ENCODE measurements around the gene MAP3K4.
"Not testable (repeated sequence)": the region's sequence is repeated elsewhere in the genome, so short reads cannot be mapped to it uniquely, and the experiment has no call there.

The MAP3K4 gene

DNA sequence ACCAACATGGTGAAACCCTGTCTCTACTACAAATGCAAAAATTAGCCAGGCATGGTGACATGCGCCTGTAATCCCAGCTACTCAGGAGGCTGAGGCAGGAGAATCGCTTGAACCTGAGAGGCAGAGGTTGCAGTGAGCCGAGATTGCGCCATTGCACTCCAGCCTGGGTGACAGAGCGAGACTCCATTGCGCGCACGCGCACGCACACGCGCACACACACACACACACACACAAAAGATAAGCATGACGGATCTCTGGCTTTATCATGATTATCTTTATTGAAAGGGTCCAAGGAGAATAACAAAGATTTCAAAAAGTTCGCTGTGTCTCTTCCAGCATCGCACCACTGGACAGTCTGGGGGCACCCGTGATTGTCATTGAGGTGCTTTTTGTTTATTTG is 19.0 kb upstream of the MAP3K4 start:
- DNase-seq (ENCODE audit: low spot score), result not testable (repeated sequence)

DNA sequence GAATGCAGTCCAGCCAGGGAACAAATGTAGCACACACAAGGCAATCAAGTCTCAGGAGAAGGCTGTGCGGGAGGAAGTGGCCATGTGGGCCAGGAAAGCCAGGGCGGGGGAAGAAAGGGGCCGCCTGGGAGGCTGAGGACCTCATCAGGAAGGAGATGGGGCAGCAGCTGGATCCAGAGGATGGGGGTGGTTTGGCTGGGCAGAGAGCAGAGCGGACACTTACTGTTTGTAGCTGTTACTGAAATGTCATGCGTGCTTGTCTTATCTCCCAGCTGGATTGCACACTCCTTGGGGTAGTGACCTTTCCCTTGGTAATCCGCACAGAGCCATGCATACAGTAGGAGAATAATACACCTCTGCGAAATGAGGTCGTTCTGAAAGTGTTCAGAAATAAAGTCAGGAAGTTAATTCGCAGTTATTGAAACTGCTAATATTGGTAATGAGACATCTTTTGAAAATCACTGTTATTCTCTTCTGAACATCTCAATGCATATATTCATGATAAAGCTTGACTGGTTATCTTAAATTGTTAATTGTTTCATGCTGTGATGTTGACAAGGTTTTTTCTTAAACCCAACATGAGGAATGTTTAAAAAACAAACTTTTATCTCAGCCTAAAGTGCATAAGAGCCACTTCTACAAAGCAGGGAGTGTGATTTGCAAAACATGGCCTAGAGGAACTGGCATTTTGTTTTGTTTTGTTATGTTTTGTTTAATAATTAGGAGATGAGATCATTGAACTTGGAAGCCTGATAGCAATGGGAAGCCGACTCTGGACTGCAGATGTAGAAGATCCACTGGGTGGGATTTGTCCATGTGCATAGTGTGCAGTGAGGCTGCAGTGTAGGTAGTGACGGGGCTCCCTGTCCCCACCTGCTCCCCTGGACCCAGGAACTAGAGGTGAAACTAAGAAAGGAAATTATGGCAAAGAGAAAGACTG is 18.0 kb upstream of the MAP3K4 start:
- no peak for DNase-seq (ENCODE audit: low spot score)

DNA sequence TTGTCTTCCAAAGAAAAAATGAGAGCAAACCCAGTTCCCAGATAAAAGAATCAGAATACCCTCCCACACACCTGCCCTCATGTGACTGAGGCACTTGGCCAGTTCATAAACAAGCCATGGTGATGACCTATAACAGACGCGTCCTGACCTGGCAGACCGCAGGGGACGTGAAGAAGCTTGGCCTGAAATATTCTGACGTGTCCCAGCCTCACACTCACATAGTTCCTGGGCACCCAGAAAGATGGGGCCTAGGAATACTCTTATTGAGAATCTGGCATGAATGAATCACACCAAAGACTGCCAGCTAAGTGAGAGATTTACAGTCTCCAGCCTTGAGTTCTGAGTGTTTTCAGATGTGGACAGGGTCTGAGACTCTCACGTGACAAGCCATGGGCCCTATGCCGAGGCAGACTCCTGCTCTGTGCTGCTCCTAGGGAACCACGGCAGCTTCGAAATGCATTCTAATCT is 17.2 kb upstream of the MAP3K4 start:
- DNase-seq (ENCODE audit: low spot score), result no peak

DNA sequence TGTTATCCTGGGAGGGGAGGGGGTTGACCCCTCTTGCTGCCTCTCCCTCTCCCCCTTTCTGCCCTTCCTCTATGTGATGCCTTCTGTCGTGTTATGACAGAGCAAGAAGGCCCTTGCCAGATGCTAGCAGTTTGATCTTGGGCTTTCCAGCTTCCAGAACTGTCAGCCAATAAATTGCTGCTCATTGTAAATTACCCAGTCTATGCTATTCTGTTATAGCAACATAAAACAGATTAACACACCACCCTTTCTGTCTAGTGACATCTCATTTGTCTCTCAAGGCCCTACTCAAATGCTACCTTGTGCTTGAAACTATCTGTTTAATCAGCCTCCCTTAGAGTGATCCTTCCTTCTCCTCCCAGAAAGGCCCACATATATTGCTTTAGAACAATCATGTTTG is 16.4 kb upstream of the MAP3K4 start:
- no peak for DNase-seq (ENCODE audit: low spot score)

DNA sequence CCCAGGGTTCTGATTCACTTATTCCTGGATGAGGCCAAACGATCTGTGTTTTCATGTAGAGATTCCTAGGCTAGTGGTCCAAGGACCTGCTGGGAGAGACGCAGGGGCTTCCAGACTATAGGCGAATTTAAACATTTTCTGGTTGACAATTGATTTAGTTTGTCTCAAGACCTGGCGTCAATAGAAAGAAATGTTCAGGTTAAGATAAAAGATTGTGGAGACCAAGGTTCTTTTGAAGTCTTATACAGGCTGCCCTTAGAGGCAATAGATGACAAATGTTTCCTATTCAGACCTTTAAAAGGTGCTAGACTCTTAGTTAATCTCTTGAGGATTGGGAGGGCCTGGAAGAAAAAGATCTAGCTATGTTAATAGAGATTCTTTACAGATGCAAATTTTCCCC is 15.6 kb upstream of the MAP3K4 start:
- DNase-seq (ENCODE audit: low spot score), result not testable (repeated sequence)

DNA sequence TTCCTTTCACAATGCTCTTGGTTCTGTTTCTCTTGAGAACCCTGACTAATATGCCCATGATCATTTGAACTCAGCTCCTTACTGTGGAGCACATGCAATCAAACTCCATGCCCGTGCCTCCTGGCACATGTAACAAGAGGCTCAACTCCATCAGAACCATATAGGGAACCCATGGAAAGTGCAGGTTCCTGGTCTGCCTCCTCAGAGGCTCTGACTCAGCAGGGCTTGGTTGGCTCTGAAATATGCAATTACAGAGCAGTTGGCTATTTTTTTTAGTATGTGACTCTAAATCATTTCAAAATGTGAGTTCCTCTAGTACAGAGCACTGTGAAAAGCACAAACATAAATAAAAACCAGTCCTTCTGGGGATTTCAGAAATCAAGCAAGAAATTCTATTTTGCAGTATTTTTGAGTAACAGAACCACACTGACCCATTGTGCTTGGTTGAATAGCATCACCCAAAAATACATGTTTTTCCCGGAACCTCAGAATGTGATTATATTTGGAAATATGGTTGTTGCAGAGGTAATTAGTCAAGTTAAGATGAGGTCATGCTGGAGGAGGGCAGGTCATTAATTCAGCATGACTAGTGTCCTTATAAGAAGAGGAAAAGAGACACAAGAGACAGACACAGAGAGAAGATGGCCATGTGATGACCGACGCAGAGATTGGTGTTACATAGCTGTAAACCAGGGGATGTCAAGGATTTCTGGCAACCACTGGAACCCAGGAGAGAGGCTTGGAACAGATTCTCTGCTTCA is 13.2 kb upstream of the MAP3K4 start:
- no peak for DNase-seq (ENCODE audit: low spot score)

DNA sequence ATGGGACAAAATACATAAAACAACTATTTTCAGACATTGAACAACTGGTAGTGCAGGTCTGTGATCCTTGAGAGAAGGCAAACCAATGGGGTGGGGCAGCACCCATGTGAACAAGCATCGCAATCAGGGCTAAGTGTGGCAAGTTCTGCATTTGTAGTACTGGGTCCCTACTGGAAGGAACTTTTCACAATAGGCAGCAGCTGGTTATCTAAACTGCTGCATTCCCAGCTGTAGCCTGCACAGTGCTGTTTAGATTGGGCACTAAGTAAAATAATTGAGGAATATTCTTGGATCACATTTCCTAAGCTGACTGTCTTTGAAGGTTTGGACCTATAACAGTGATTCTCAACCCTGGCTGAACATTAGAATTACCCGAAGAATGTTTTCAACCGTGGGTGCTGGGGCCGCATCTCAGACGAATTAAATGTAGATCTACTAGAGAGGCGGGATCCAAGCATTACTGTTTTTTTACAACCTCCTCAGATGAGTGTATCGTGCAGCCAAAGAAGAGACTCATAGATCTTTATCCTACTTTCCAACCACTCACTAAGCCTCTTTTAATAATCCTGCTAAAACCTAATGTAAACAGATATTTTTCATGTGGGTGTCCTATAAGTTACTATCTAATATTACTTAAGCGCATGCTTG is 12.4 kb upstream of the MAP3K4 start:
- no peak for DNase-seq (ENCODE audit: low spot score)

DNA sequence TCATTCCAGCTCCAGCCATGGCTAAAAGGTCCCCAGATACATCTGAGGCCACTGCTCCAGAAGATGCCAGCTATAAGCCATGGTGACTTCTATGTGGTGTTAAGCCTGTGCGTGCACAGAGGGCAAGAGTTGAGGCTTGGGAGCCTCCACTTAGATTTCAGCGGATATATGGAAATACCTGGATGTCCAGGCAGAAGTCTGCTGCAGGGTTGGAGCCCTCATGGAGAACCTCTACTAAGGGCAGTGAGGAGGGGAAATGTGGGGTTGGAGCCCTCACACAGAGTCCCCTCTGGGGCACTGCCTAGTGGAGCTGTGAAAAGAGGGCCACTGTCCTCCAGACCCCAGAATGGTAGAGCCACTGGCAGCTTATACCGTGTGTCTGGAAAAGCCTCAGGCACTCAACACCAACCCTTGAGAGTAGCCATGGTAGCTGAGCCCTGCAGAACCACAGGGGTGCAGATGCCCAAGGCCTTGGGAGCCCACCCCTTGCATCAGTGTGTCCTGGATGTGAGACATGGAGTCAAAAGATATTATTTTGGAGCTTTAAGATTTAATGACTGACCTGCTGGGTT is 8.1 kb upstream of the MAP3K4 start:
- not testable (repeated sequence) for DNase-seq (ENCODE audit: low spot score)

DNA sequence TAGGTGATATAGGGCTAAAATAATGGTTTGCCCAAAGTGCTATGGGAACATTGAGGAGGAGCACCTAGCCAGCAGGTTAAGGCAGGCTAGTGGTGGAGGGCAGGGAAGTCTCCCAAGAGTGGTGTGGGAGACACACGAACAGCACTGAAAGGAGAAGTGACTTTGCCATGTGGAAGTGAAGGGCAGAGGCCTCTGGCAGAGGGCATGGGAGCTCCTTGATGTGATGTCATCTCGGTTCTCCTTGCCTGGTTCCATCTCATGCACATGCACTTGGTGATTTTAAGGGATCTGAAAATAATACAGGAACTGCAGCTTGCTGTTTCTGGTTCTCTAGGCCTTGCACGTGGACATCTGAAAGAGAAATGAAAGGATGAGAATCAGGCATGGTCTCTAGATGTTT is 4.7 kb upstream of the MAP3K4 start:
- no peak for DNase-seq (ENCODE audit: low spot score)

DNA sequence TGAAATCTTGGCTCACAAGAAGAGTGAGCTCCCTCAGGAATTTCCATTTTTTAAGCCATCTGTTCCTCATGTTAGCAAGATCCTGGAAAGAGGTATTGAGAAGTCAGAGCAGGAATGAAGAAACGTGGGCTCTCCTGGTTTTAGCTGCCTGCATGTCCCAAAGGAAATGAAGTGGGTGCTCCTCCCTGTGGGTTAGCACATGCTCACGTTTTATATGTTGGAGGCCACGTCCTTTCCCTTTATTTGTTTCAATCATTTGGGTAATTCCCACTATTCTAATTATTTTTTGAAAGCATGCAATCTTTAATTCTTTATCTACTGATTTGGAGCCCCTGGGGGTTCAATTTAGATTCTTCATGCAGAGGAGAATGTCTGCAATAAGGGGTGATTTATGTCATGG is 4.3 kb upstream of the MAP3K4 start:
- DNase-seq (ENCODE audit: low spot score), result no peak

DNA sequence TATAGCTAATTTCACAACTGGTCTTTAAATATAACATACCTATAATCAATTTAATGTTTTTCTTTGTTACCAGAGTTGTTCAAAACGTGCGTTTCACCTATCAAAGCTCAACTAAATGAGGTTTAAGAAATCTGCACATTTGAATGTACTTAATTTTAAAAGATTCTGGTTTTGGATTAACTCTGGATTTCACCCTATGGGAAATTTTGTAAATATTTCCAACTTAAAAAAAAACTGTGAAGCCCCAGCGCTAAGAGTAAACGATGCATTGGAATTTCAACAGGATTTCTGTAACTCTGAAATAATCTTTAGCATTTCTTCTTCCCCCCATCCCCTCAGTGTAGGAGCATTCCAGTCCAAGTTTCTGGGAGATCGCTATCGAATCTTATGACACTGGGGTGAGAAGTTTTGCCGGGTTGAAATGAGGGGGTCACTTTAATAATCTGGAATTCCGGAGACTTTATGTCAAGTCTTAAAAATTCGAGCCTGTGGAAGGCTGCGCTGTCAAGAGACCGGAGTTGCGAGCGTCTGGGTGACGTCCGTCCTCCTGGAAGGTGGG is 643 bp upstream of the MAP3K4 start:
- no peak for DNase-seq (ENCODE audit: low spot score)

DNA sequence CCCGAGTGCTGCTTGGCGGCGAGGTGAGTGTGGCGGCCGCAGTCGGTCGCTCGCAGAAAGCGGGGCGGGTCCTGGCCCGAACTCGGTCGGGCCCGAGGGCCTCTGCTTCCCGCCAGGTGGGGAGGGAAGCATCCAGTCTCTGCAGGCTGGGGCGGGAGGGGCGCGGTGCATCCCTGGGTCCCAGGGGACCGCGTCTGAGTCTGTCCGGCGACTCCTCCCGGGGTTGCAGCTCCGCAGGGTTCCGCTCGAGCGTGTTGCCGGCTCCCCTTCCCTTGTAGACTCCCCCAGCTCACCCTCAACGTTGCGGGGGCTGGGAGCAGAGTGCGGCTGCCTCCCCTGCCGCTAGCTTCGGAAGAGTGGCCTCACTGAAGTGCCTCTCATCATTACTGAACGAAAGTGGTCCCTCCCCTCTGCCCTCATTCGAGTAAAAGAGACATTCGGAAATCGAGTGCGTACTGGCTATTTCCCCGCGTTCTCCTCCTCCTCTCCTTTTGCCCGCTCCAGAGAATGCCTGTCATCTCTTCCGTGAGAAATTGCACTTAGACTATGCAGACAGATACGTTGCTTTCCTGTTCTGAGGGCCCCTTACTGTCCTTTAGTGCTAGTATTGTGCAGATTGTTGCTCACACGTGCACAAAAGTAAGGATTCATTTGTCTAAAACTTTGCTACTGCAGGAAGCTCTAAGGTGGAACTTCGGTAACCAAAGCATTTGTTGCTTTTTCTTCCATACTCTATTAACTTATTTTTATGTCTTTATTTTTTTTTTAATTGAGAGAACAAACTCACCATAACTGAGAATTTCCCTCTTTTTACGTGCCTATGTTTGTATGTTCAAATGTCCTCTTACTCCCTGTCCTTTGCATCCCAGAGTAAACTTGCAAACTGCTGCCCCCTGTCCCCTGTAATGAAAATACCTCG is 751 bp downstream of the MAP3K4 start:
- DNase-seq (ENCODE audit: low spot score), result peak; percentile 57

DNA sequence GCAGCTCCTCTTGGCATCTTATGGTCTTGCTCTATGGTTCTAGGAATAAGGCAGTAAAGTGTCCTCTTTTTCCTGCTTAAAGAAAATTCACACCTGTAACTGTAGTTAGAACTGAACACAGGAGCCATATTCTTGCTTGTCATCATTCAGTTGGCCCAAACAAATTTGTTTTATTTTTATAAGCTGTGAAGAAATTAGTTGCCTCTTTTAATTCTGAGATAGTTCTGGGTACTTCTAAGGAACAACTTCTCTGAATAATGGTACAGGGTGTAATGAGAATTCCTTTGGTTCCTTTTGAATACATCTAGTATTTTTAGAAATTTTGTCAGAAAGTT is 1.4 kb downstream of the MAP3K4 start:
- no peak for DNase-seq (ENCODE audit: low spot score)

DNA sequence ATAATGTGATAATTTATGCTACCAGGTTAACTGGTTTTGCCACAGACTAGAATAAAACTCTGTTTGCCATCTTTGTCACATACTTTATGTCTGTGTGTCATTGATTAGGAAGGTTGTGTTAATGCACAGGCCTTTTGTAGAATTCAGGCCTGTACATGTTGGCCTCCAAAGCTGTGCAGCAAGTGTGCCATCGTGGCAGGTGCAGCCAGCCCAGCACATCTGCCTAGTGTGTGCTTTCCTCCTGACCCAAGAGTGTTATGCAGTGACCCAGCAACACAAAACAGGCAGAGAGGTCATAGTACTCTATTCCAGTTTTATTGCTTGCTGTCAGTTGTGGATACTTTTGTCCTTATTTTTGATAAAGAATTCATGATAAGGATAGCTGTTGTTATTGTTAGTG is 3.7 kb downstream of the MAP3K4 start:
- no peak for DNase-seq (ENCODE audit: low spot score)

DNA sequence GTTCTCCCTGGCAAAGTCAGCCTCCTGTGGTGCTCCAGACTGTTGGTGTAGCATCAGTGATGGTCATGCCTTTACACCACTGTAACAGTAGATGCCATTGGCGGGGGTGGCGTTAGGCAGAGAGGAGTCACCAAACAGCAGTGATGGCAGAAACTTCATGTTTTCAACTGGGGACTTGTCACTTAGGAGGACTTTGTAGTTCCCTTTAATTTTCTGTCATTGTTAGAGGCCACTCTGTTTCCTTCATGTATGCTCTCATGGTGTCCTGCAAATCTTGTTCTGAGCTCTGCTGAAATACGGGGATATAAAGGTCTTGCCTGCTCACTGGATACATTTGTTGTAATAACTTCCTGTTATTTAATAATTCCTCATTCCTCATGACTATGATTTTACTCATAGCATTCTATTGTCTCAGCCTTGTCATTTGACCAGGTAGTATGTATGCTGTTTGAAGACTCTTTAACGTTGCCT is 4.6 kb downstream of the MAP3K4 start:
- peak; percentile 68 for DNase-seq (ENCODE audit: low spot score)

DNA sequence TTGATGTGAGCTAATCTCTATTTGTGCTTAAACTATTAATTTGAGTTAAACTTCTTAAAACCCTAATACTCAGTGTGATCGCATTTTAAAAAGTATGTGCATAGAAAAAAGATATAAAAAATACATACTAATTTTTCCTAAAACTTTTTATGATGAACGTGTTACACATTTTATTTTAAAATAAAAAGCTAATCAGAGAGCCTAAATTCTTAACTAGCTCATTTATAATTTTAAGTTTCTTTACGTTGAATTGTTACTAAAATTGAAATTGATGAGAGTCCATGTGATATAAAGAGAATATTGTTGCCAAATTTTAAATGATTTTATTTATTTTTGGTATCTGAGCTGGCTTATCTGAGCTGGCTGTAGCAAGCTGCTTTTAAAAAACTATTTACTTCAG is 6.6 kb downstream of the MAP3K4 start:
- DNase-seq (ENCODE audit: low spot score), result no peak

DNA sequence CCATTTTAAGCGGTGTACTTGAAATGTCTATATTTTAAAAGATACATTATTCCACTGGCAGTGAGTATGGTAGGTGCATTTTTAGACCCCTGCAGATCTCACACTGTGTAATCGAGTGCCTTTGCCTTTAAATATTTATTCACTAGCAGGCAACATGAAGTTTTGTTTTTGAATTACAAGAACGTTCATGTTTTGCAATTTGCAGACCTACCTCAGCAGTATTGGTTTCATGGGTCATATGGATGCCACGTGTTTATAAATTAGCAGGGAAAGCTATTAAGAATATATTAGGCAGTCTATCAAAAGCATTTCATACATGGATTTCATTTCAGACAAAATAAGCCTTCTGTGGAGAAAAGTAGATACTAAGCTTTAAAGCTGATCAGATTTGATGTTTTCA is 7.2 kb downstream of the MAP3K4 start:
- no peak for DNase-seq (ENCODE audit: low spot score)

DNA sequence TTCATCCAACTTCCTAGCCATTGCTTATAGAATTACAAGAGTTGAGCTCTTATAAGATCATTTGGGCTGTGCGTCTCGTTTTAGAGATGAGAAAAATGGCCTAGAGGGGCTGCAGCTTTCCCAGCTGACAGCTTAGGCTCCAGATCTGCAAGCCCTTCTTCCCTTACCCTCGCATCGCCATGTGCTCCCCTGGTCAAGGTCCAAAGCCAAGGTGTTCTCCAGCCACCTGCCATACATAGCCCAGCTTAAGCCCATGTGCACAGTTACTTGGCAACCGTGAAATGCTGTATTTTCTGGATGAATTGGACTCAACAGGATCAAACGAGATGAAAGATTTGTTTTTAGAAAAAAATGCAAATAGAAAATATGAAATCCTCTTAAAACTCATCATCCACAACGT is 7.9 kb downstream of the MAP3K4 start:
- no peak for DNase-seq (ENCODE audit: low spot score)

DNA sequence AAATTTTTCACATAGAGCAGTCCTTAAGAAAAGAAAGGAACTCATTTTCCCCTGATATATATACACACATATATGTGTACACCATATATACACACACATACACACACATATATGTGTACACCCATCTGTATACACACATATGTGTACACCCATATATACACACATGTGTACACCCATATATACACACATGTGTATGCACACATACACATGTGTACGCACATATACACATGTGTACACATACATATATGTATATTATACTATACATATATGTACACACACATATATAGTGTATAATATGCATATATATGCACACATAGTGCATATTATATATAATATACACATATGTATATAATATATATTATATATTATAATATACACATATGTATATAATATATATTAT is 9.1 kb downstream of the MAP3K4 start:
- DNase-seq (ENCODE audit: low spot score), result no peak

DNA sequence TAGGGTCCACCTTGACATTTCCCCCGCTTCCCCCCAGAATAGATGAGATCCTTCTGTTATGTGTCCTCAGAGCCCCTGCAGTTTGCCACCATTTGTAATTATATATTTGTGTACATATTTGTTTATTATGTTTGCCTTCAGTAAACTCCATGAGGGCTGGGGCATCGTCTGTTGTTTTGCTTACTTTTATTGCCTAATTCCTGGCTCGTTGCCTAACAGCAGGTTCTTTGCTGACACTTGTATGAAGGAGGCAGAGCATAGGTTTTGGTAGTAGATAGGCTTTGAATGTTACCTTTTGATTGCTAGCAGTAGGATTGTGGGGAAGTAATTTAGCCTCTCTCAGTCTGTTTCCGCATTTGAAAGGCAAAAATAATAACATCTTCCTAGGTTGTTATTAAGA is 9.9 kb downstream of the MAP3K4 start:
- no peak for DNase-seq (ENCODE audit: low spot score)

DNA sequence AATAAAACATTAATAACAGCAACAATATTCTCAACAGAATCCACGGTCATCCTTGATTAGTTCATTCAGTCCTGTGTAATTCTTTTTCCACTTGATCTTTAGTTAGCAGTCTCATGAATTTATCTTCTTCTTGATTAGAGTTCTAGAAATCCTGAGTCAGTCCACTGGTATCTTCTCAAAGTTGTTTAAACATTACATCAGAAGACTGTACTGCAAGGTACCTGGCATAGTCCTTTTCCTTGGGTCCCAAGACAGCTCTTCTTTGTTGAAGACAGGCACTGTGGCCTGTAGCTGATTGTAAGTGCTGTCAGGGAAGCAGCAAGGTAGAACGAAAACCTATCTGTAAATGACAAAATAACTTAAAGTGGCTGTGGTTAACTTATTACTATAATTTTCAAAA is 11.8 kb downstream of the MAP3K4 start:
- no peak for DNase-seq (ENCODE audit: low spot score)

Measured in kidney capillary endothelial cell (primary cell).